GM12878 (cell line): ENCODE results near the gene GHRL. TPM values are rescaled to one million over a fixed set of nuclear protein-coding genes. Genes with fewer than 3 reads are reported as not detected.

Experiments
- ATAC-seq: fragments of 200-7000 bp; cut with Tn5 transposase; 3 replicates; pipeline ENCODE4 v1.9.1; 2020; ENCODE audit warnings: mild to moderate bottlenecking, moderate library complexity
- BruUV-seq: library from RNA; stranded (reverse); fragments of 400-500 nt; replicated peaks from 2 replicates; lab custom pipeline; 2021; lab: Mats Ljungman, UMichigan
- CTCF ChIA-PET: fragments of 300-600 bp; sonication (Branson Sonifier 250); formaldehyde crosslinking; extraction: SDS; loops from one replicate; lab custom pipeline; 2021; ENCODE audit warnings: inconsistent platforms; lab: Yijun Ruan, JAX
- POLR2A ChIA-PET: fragments of 350-600 bp; formaldehyde crosslinking; extraction: SDS; loops from one replicate; lab custom pipeline; 2021; ENCODE audit warnings: inconsistent platforms; lab: Charles Lee
- RAD21 ChIA-PET: fragments of 300-600 bp; sonication (Branson Sonifier 250); formaldehyde crosslinking; loops from one replicate; lab custom pipeline; 2023; ENCODE audit warnings: antibody characterized with exemption; ENCODE audit not compliant: unreplicated experiment; lab: Charles Lee
- SMC1A ChIA-PET: fragments of 300-600 bp; sonication (Branson Sonifier 250); formaldehyde crosslinking; loops from one replicate; lab custom pipeline; 2023; ENCODE audit not compliant: unreplicated experiment, uncharacterized antibody; lab: Charles Lee
- DNase-seq: peaks from one replicate; pipeline ENCODE4 v3.0.0-alpha.2; 2011; ENCODE audit warnings: low read depth, low spot score
- FAIRE-seq: peaks from 3 replicates; lab custom pipeline; 2011; peaks lifted over from hg19 to GRCh38; lab: Jason Lieb, UNC
- H2AFZ ChIP-seq: 2 replicates; pipeline ENCODE4 v1.6.0; 2011; ENCODE audit warnings: low read depth, low read length, control low read depth; ENCODE audit not compliant: control insufficient read depth
- H3K27ac ChIP-seq: 2 replicates; pipeline ENCODE4 v1.5.1; 2011; ENCODE audit warnings: control low read depth; ENCODE audit not compliant: control insufficient read depth, insufficient read depth
- H3K27me3 ChIP-seq, 2 experiments: replicated peaks in 1 of 2; 2 replicates each; pipeline versions ENCODE4 v1.6.0 to v1.6.1; 2011; ENCODE audit warnings: low read length in 1 of 2; ENCODE audit not compliant: control insufficient read depth in 2 of 2, insufficient read depth in 2 of 2
- H3K36me3 ChIP-seq, 2 experiments: 2 replicates each; pipeline ENCODE4 v1.5.1; 2011; ENCODE audit warnings: low read length in 1 of 2; ENCODE audit not compliant: control insufficient read depth in 2 of 2, insufficient read depth in 2 of 2
- H3K4me1 ChIP-seq: 2 replicates; pipeline ENCODE4 v1.6.1; 2011; ENCODE audit warnings: mild to moderate bottlenecking, low read length, moderate library complexity, mixed read lengths; ENCODE audit not compliant: control insufficient read depth, insufficient read depth
- H3K4me2 ChIP-seq: 2 replicates; pipeline ENCODE4 v1.6.0; 2011; ENCODE audit warnings: control low read depth; ENCODE audit not compliant: control insufficient read depth, insufficient read depth
- H3K4me3 ChIP-seq: fragments of 200-600 bp; sonication (generic); 2 replicates; pipeline ENCODE4 v1.5.1; 2016
- H3K79me2 ChIP-seq: 2 replicates; pipeline ENCODE4 v1.6.0; 2011; ENCODE audit warnings: low read length; ENCODE audit not compliant: control insufficient read depth, insufficient read depth
- H3K9ac ChIP-seq: 2 replicates; pipeline ENCODE4 v1.8.0; 2011; ENCODE audit warnings: low read length, control low read depth, mixed read lengths; ENCODE audit not compliant: control insufficient read depth, insufficient read depth
- H3K9me3 ChIP-seq: replicated peaks from 3 replicates; pipeline ENCODE4 v1.5.1; 2011; ENCODE audit warnings: mild to moderate bottlenecking, low read length; ENCODE audit not compliant: control insufficient read depth, insufficient read depth
- H4K20me1 ChIP-seq: 2 replicates; pipeline ENCODE4 v1.6.0; 2011; ENCODE audit not compliant: control insufficient read depth, insufficient read depth
- CTCF ChIP-seq, 3 experiments: IDR thresholded peaks in 2 of 3; conservative IDR thresholded peaks in 1 of 3; 2 replicates each; pipeline ENCODE4 v1.5.1; 2011; ENCODE audit warnings: low read depth in 3 of 3, low read length in 3 of 3, mild to moderate bottlenecking in 3 of 3, control low read depth in 2 of 3, moderate library complexity in 2 of 3, inconsistent platforms in 1 of 3, mixed read lengths in 1 of 3; ENCODE audit not compliant: control insufficient read depth in 2 of 3, insufficient read depth in 1 of 3; ENCODE audit errors: extremely low read depth in 1 of 3
- SMC3 ChIP-seq: IDR thresholded peaks from 2 replicates; pipeline ENCODE4 v1.6.1; 2011; ENCODE audit warnings: low read length, improper control_type of control experiment, borderline replicate concordance
- YBX1 ChIP-seq: fragments of 450-650 bp; IDR thresholded peaks from 2 replicates; pipeline ENCODE4 v1.6.1; 2016; ENCODE audit warnings: antibody characterized with exemption
- WGBS: methylation state at CpG from one replicate; pipeline ENCODE4 v1.1.6; 2016; ENCODE audit warnings: low lambda C conversion rate; ENCODE audit not compliant: insufficient replicate concordance, insufficient coverage; ENCODE audit errors: missing lambda C conversion rate; 5-methylcytosine and 5-hydroxymethylcytosine counted together
- in situ Hi-C: fragments of 300-500 bp; cut with MboI; formaldehyde crosslinking; loops from 9 replicates; pipeline ENCODE4 v1.14.3; 2018; ENCODE audit warnings: mixed read lengths
- intact Hi-C: fragments of 100-400 bp; cut with micrococcal nuclease; formaldehyde crosslinking; loops from one replicate; pipeline ENCODE4 v1.14.2; 2022; ENCODE audit not compliant: unreplicated experiment
- polyA plus RNA-seq, 11 experiments: library from polyadenylated mRNA; depleted of rRNA in 4 of 11; unstranded in 6 of 11; stranded (reverse) in 5 of 11; fragments of >200 nt; fragmentation: Nextera tagmentation in 4 of 11; fragmentation: Illumina TruSeq in 1 of 11; extraction: Ambion mirVana in 4 of 11; extraction: Trizol in 1 of 11; gene quantifications; 1 replicate in 1 of 11; 2 replicates in 10 of 11; pipeline versions ENCODE4 v1.2.1 to v1.2.3, GENCODE V29; 2011 to 2016; ENCODE audit warnings: inconsistent platforms in 2 of 11, missing spikeins in 2 of 11, low read depth in 1 of 11
- total RNA-seq, 4 experiments: library from RNA; depleted of rRNA in 3 of 4; stranded (reverse); fragments of >200 nt in 3 of 4; fragmentation: Illumina TruSeq in 1 of 4; extraction: Trizol in 1 of 4; gene quantifications; 2 replicates each; pipeline versions ENCODE4 v1.2.1 to v1.2.3, GENCODE V29; 2013 to 2021

The GHRL gene
- total and polyA plus RNA-seq, 10 of the 15 experiments (the other 5 are each of a cell fraction or from before 2014, with no cell fraction given), result 0.35 to 2.2 (median 0.88) TPM

DNA sequence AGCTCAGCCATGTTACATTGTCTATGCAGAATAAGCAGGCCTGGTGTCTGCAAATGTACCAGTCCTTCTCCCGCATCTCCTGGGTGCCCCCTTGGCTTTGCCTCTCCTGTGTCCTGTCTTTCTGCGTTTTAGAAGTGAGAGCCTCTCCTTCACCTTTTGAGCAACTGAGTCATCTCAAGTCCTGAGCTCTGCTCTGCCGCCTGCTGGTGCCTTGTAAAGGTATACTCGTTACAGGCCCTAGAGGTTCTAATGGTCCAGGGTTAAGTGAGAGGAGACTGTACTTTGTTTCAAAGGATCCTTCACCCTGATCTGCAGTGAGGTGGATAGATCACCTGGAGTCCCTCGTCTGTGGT is 12.6 kb downstream of the GHRL start:
- Histone ChIP-seq H3K9me3 (no peaks in the 10 kb centered on the region), H3K4me2 (no peak overlapping the region), H3K4me3 (no peak overlapping the region), H3K27me3 (no peaks in the 10 kb centered on the region), H3K79me2 (peaks cover 5% of the 10 kb centered on the region), H3K36me3 (peaks cover 28 to 33% of the 10 kb centered on the region in 2 experiments; a peak in 3 of 4 replicates), H3K27ac (no peak overlapping the region), H4K20me1 (no peaks in the 10 kb centered on the region), H2AFZ (no peak overlapping the region), H3K4me1 (peaks cover 7% of the 10 kb centered on the region; the same call in 1 of the 2 replicates), H3K9ac (no peak overlapping the region)
- ChIA-PET SMC1A (interaction anchor here (1.0 to 1.4 kb wide), 2 partner anchors 13 to 293 kb away, joined by 4 to 5 read pairs; partner anchors contain the start of gene GHRL), RAD21 (interaction anchor here (1.0 to 1.4 kb wide), 2 partner anchors 13 to 42 kb away, joined by 3 to 5 read pairs; partner anchors contain the start of gene GHRL), CTCF (interaction anchor here (0.9 to 1.9 kb wide), 5 partner anchors 12 to 40 kb away, joined by 4 to 9 read pairs (median 6); partner anchors contain the start of genes GHRL, SEC13 and TATDN2), POLR2A (interaction anchor here (1.5 kb wide), 1 partner anchor 30 kb away, joined by 4 read pairs; no protein-coding TSS in a partner anchor)
- TF ChIP-seq CTCF (IDR thresholded peaks at IDR 0.05 in 2 of 3, conservative IDR thresholded peaks at IDR 0.05 in 1 of 3; ENCODE audit: control insufficient read depth in 2 of 3, extremely low read depth in 1 of 3, insufficient read depth in 1 of 3, low read depth in 3 of 3, low read length in 3 of 3) (peak in 2 of 3 experiments; percentile 39 to 41; a peak in 3 of 6 replicates), SMC3 (peak; percentile 18; the same call in 1 of the 2 replicates), YBX1 (no peak)
- WGBS, result 76% methylated on average over 5 of the region's 5 CpGs
- DNase-seq (no peak), ATAC-seq (0 out of 3 replicates have a peak, but pooled peaks have one; percentile 27), FAIRE-seq (no peak)
- in situ Hi-C loops, result no loop called here
- BruUV-seq, result no TSS peak
- intact Hi-C loops, result no loop called here
